Suppressor macrophage (primary cell): ENCODE results near the gene CELSR2.

ENCODE experiments used
- DNase-seq, 4 experiments: peaks; one replicate each; pipeline ENCODE4 v3.0.0-alpha.2; 2020 to 2022

Gene CELSR2

DNA sequence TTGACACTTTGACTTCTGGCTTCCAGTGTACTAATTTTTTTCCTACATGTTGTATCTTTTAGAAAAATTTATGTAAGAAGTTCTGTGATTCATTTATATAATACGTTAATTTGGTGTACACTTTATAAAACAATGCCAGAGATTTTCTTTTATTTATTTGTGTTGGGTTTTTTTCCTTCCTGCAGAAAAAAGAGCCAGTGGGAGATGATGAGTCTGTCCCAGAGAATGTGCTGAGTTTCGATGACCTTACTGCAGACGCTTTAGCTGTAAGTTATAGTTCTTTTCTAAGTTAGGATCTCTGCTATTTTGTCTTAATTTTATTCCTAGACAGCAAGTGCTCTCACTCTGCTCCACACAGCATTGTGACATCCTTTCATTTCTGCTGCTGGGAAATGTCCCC is 21.2 kb upstream of the CELSR2 start:
- DNase-seq: no peak

GRCh38 chr1:109229531-109230127 is 19.7 kb upstream of the CELSR2 start:
- no peak for DNase-seq

DNA sequence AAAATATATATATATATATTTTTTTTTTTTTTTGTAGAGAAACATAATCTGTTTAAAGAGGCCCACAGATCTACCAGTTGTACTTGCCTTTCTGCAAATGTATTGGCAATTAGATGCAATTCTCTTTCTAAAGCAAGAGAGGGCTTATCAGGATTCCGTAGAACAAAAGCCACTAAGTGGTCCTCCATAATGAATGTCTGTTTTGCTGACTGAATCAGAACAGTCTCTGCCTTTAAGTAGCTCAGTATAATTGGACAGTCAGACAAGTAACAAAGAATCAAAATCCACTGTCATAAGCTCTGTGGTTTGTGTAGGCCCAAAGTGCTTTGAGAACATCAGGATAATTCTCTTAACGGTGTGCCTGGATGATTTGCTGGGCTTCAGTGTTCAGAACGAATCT is 18.3 kb upstream of the CELSR2 start:
- DNase-seq: no peak

- DNase-seq: no peak
Observed at GRCh38 chr1:109235137-109235536, 14.2 kb upstream of the CELSR2 start.

DNA sequence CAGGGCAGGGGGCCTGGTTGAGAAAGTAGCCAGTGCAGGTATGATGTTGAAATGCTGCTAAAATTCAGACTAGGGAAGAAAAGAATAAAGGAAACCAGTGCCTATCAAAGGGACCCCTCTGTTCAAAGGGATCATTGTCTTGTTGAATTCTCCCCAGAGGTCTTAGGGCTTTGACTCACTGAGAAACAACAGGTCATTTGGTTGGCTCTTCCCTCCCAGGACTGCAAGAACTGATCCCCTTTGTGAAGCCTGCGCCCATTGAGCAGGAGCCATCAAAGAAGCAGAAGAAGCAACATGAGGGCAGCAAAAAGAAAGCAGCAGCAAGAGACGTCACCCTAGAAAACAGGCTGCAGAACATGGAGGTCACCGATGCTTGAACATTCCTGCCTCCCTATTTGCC is 11.8 kb upstream of the CELSR2 start:
- no peak for DNase-seq

GRCh38 chr1:109238382-109238781 is 11.0 kb upstream of the CELSR2 start:
- no peak for DNase-seq

DNA sequence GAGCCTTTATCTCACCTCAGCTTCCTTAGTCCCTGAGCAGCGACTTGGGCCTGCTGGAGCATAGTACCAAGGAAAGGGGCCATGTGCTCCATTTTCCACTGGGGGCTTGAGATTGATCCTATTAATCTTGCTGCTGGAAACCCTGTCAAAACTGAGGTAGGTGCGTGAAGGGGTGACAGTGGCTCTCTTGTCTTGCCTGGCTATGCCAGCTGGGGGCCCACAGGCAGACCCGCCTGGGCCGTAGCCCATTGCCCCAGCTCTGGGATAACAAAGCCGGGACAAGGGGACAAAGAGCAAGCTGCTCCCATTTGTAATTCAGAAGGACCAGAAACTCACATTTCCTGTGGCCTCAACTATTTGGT is 10.3 kb upstream of the CELSR2 start:
- DNase-seq: no peak

GRCh38 chr1:109239409-109240068 is 9.8 kb upstream of the CELSR2 start:
- DNase-seq: peak; percentile 22 to 54 (median 35)

DNA sequence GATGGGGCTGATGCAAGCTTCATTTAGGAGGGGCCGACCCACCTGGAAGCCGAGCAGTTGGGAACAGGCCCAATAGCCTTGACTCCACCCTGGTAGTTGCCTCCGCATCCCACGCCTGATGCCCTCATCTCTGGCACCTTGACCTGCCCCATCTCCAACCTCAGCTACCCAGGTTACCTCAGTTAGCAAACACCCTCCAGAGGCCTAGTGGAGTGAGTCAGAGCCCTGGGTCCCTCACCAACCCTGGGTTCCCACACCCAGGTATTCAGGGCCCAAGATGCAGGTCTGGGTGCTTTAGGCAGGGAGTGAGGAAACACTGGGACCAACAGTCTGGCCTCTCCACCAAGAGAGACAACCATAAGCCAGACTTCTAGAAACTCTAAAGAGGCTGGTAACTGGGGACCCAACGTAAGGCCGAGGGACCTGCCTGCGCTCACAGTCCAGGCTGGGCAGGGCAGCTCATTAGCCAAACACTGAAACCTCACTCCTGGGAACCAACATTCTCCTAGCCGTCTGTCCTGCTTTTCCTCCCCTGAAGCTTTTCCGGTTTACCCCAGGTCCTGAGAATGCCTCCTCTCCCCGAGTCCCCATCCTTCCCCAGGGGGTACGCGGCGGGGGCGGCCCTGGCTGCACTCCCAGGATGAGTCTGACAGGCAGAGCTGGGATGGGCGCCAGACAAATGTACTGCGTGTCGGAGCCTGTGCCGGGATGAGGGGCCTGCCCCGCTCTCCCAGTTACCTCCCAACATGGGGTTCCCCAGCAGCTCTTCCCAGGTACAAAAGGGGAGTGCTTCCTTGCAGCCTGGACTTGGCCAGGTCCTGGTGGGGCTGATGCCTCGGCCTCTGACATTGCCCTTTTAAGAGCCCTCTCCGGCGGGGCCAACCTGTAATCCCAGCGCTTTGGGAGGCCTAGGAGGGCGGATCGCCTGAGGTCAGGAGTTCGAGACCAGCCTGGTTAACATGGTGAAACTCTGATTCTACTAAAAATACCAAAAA is 8.9 kb upstream of the CELSR2 start:
- DNase-seq: peak; percentile 20 to 54 (median 24)

DNA sequence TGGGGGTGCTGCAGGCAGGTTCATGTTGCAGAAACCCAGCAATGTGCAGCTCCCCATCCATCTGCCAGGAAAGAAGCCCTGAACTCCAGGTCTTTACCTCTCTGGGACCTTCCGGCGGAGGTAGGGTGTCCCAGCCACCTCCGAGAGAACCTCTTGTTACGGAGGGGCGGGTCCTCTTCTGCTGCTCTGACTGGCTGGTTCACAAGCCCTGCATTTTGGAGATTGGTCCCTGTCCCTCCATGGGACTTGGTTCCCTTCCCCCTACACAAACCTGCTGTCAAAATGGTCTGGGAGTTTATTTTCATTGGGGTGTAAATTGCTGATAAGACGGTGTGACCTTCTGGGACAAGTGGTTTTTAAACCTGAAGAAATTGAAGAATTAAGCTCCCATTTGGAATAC is 8.0 kb upstream of the CELSR2 start:
- no peak for DNase-seq

GRCh38 chr1:109241841-109242345 is 7.4 kb upstream of the CELSR2 start:
- DNase-seq: peak in 2 of 4 experiments; percentile 18 to 32

DNA sequence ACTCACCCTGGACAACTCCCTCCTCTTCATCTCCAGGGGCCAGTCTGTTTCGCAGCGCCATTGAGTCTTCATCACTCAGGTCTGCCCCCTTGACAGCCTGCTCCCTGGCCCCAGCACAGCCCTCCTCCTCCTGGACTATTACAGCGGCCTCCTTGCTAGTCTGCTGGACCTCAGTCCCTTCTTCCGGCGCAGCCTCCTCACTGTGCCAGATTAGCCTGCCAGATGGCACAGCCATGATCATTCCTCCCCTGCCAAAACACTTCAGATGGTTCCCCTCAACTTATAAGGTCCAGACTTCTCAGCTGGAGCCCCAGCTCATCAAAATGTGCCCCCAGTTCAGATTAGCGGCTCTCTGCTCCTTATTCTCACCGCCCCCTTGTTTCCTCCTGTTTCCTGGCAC is 7.0 kb upstream of the CELSR2 start:
- no peak for DNase-seq

- no peak for DNase-seq
Observed at GRCh38 chr1:109243221-109243620, 6.1 kb upstream of the CELSR2 start.

GRCh38 chr1:109243860-109244552 is 5.3 kb upstream of the CELSR2 start:
- no peak for DNase-seq

GRCh38 chr1:109246141-109246551 is 3.2 kb upstream of the CELSR2 start:
- DNase-seq: no peak

- DNase-seq: peak in 3 of 4 experiments; percentile 33 to 54 (median 35)
Observed at GRCh38 chr1:109247401-109248365, 1.7 kb upstream of the CELSR2 start.

DNA sequence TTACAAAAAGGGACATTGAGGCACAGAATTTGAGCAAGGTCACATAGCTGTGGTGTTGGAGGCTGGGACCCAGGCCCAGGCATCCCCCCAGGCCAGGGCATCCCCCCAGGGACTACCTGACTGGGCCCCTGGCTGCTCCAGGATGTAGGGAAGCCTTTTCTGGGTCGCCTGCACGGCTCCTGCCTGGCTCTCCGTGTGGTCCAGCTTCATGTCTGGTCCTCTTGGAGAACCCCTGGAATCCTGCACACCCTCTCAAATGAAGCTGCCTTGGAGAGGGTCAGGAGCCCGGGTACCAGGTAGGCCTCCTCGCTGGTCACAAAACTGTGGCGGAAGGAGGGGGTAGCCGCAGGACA is 919 bp upstream of the CELSR2 start:
- no peak for DNase-seq

- DNase-seq: peak in 2 of 4 experiments; percentile 35 to 52
Observed at GRCh38 chr1:109249654-109250401, 489 bp downstream of the CELSR2 start.

DNA sequence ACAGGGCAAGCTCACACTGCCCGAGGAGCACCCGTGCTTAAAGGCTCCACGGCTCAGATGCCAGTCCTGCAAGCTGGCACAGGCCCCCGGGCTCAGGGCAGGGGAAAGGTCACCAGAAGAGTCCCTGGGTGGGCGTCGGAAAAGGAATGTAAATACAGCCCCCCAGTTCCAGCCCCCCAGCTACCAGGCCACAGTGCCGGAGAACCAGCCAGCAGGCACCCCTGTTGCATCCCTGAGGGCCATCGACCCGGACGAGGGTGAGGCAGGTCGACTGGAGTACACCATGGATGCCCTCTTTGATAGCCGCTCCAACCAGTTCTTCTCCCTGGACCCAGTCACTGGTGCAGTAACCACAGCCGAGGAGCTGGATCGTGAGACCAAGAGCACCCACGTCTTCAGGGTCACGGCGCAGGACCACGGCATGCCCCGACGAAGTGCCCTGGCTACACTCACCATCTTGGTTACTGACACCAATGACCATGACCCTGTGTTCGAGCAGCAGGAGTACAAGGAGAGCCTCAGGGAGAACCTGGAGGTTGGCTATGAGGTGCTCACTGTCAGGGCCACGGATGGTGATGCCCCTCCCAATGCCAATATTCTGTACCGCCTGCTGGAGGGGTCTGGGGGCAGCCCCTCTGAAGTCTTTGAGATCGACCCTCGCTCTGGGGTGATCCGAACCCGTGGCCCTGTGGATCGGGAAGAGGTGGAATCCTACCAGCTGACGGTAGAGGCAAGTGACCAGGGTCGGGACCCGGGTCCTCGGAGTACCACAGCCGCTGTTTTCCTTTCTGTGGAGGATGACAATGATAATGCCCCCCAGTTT is 1.3 kb downstream of the CELSR2 start:
- no peak for DNase-seq
